GM18868 (cell line): Measurements from ENCODE around the gene CPN1.
A peak's percentile ranks its signal among the peaks of the same experiment; 100 is the strongest.
"Not testable (repeated sequence)": the region's sequence is repeated elsewhere in the genome, so short reads cannot be mapped to it uniquely, and the experiment has no call there.

Experiments used
- ATAC-seq: cut with Tn5 transposase; IDR thresholded peaks from one replicate; pipeline ENCODE4 v1.9.1; 2021; ENCODE audit warnings: mild to moderate bottlenecking, moderate library complexity; ENCODE audit not compliant: unreplicated experiment

CPN1 gene

DNA sequence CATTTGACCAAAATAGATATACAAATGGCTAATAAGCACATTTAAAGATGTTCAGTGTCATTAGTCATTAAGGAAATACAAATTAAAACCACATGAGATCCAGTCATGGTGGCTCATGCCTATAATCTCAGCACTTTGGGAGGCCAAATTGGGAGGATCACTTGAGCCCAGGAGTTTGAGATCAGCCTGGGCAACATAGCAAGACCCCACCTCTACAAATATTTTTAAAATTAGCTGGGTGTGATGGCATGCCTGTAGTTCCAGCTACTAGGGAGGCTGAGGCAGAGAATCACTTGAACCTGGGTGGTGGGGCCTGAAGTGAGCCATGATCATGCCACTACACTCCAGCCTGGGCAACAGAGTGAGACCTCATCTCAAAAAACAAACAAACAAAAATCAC, 607 bp upstream of the CPN1 start:
- not testable (repeated sequence) for ATAC-seq

- peak; percentile 38 for ATAC-seq
These were observed 4.9 kb downstream of the CPN1 start for GRCh38 chr10:100076750-100077149.

DNA sequence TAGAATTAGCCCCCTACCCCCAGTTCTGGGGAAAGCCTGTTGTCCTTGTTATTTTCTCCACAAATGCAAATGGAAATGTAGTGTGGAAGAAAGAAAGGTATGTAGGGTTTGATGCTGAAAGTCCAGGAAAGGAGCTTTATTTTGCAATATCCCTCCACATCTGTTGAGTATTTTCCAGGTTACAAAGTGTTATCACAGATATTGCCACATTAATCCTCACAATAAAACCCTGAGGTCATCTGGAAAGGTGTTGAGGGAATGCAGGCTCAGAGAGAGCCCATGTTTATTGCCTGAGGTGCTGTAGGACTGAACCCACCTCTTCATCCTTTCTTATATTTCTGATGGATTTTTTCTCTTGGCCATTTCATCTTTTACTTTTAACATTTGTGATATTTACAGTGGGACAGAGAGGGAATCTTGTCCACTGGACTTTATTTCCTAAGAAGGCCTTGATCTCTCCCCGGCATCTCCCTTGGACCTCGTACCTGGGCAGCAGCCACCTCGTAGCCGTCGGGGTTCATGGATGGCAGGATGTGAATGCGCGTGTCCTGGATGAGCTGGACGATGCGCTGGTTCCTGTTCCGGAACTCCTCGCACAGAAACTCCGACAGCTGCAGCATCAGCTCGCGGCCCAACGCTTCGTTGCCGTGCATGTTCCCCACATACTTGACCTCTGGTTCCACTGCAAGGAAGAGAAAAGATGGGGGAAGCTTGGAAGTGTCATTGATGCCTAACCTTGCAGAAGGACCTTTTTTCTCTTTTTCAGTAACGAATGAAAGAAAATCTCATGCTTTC, 6.0 kb downstream of the CPN1 start:
- no peak for ATAC-seq

DNA sequence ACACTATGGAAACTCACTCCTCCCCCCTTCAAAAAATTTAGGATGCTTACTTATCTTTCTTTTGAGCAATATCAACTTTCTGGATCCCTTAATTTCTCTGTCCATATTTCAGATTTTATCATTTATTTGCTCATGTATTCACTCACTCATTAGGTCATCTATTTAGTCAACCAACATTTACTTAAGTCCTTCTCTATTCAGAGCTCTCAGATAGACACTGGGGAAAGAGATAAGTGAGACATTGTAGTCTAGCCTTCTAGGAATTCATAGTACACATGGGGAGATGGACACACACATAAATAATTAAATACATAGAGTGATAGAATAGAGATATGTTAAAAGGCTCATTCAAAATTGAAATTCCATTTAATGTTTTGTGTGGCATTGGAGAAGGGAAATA, 9.2 kb downstream of the CPN1 start:
- no peak for ATAC-seq

GRCh38 chr10:100071529-100071928, 10.1 kb downstream of the CPN1 start:
- ATAC-seq, result no peak

GRCh38 chr10:100067466-100067865, 14.2 kb downstream of the CPN1 start:
- no peak for ATAC-seq

- ATAC-seq, result no peak
These were observed 16.5 kb downstream of the CPN1 start for GRCh38 chr10:100065084-100065660.

- ATAC-seq, result no peak
These were observed 20.3 kb downstream of the CPN1 start for GRCh38 chr10:100061401-100061800.

DNA sequence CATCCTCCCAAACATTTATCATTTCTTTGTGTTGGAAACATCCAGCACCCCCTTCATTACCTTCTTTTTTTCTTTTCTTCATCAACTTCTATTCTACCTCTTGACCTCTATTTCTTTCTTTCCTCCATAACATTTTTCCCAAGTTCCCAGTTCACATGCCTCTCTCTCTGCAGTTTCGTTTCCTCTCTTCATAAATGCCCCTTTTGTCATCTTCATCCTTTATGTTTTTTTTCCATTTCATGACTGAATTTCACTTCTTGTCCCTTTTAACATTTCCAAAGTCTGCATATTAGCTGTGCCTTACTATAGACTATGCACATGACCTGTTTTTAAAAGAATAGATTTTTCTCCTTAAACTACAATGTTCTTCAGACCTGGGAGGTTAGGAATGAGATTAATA, 23.7 kb downstream of the CPN1 start:
- no peak for ATAC-seq

DNA sequence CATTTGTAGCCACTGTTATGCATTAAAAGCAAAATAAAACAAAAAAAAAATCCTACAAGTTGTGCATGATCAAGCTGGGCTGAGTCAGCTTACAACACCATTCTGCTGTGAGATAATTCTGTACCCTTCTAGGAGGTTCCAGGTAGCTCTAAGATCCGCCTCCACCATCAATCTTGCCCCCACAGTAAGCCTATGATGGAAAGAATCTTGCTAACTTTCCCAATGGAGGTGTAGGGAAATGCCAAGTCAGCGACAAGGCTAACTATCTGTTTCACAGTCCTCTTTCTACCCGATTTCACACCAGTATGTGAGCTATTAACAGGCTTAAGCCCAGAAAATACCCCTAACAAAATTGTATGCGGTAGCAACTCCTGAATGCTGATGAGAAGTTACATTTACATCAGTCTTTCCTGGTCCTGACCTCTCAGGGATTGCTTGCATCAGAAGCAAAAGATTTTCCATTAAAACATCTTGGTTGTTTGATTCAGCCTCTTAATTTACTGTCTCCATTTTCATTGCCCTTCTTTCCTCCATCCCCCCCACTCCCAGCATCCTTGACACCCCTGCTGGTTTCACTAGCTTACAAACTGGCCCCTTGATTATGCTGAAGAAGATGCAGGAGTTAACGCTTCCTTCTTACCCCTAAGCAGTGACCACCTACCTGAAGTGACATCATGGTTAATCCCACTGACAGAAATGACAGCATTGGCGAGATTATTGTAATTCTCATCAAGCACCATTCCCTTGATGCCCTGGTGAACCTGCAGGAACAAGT, 27.8 kb downstream of the CPN1 start:
- no peak for ATAC-seq

DNA sequence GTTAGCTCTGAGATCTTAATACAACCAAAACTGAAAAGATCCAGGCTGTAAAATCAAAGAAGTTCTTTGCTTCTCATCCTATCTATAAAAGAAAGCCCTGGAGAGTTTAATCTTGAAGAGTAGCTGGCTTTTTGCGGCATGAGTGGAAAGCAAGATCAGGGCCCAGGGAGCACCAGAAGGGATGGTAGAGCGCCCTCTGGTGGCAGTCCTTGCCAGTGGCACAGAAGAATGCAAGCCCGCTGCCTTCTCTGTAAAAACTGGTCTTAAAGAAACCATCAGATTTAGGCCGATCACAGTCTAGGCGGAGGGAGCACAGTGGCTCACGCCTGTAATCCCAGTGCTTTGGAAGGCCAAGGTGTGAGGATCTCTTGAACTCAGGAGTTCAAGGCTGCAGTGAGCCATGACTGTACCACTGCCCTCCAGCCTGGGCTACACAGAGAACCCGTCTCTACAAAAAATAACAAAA, 35.6 kb downstream of the CPN1 start:
- ATAC-seq, result peak; percentile 59

DNA sequence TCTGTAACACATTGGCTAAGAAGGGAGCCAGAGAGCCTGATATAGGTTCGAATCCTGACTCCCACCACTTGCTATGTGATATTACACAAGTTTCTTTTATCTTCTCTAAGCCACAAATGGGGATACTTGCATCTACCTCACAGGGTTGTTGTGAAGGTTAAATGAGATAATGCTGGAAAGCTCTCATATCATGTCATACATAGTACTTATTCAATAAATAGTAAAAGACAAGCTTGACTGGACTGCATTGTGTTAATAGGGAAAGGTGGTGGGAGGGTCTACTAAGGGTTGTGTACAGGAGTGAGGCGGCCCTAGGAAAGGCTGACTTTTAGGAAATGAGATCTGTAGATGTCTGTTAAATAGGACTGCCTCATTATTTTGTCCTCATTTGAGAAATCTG, 36.1 kb downstream of the CPN1 start:
- ATAC-seq, result no peak

DNA sequence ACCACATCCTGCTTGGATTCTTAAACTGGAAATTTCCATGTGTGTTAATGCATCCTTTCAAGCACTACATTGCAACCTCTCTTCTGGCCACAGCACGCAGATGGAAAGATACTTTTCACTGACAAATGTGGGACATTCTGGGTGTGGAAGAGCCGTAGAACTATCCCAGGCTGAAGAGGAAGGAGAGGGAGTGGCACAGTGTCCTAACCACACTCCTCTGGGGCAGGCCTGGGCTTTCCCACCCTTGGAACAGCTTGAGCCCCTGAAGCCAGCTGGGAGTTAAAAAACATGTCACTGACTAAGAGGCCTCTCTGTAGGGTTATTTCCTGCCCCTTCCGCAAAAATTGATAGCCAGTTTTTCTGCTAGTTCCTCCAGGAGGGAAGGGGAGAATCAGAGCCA, 37.9 kb downstream of the CPN1 start:
- ATAC-seq, result no peak

GRCh38 chr10:100043344-100043743, 38.3 kb downstream of the CPN1 start:
- no peak for ATAC-seq

- no peak for ATAC-seq
These were observed 40.2 kb downstream of the CPN1 start for GRCh38 chr10:100041306-100042002.

DNA sequence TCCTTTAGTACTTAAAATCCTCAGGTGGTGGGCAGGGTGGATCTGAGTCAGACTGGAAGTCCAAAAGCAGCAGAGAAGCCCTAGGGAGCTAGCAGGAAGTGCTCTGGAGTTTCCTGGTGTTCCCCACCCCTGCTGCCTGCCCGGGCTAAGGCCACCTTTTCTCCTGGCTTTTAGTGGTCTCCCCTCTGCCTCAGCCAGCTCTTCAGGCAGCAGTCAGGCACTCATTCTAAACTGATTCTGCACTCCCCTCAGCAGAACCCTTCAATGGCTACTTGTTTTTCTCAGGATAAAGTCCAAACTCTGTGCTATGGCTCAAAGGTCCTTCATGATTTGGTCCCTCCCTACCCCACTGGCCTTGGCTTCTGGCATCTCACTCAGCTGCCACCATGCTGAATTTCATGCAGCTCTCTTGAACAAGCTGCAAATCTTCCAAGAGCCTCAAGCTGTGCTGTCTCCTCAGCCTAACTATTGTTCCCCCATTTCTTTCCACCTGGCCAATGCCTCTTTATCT, 43.1 kb downstream of the CPN1 start:
- ATAC-seq, result no peak

DNA sequence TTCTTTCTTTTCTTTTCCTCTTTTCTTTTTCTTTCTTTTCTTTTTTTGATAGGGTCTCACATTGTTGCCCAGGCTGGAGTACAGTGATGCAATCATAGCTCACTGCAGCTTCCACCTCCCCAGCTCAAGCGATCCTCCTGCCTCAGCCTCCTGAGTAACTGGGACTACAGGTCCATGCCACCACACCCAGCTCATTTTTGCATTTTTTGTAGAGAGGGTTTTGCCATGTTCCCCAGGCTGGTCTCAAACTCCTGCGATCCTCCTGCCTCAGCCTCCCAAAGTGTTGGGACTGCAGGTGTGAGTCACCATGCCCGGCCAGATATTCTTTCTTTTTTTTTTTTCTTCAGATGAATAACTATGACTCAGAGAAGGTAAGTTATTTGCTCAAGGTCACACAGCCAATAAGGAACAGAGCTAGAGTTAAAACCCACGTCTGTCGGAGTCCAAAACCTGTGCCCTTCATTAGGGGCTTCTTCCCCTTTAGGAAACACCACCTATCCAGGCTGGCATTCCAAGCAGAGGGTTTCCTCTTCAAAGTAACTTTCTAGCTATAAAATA, 43.8 kb downstream of the CPN1 start:
- no peak for ATAC-seq

DNA sequence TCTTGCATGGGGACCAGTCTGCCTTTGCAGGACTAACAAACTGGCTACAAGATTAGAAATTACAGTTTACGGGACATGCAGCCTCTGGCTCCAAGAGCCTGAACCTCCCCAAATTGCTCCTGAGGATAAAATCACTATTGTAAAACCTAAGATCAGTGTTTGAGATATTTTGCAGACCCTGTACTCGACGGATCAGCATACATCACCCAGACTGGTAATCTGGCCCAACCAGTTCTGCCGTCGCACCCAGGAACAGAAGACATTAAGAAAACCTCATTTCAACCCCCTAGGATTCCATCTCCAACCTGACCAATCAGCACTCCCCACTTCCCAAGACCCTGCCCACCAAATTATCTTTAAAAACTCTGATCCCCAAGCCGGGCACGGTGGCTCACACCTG, 44.8 kb downstream of the CPN1 start:
- no peak for ATAC-seq

DNA sequence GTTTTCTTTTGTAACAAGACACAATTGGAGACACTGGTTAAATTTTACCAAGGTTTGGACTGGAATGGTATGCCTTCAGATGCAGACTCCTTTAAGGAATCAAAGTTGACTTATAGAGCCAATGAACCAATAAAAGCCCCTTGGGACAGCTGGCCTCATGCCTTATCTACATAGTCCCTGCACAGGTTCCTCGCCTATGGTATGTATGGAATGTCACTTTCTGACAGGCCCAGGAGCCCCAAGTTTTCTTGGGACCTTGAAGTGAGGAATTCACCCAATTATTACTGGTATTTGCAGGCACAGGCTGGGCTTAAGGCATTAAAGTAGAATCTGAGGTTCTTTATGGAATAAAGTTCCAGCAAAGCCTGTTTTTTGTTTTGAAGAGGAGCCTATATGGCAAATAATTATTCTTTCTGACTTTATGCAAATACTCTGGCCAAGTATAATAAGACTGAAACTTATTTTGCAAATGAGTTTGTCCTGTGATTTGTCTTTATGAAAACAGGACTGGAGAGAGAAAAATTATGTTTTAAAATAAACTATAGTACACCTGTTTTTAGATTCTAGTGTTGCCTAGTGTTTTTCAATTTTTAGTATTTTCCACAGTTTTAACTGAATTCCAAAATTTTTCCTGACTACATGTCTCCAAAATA, 47.8 kb downstream of the CPN1 start:
- ATAC-seq, result no peak

GRCh38 chr10:100027416-100027815, 54.3 kb downstream of the CPN1 start:
- no peak for ATAC-seq
